Uterus (tissue), 2 donors: ENCODE measurements around the gene NEURL1.

Experiments used
- POLR2A ChIP-seq, 2 donors: fragments of 450-650 bp; IDR thresholded peaks; one replicate each; pipeline ENCODE4 v1.6.1; 2016; ENCODE audit warnings: antibody characterized with exemption in 2 of 2, mild to moderate bottlenecking in 1 of 2, moderate library complexity in 1 of 2
- TF ChIP-seq, protein P1 (sequence below), 4 experiments: fragments of 200-600 bp in 2 of 4; fragments of 450-650 bp in 2 of 4; sonication (generic) in 2 of 4; IDR thresholded peaks; one replicate each; pipeline ENCODE4 v1.5.1; 2016 to 2019; ENCODE audit warnings: antibody characterized with exemption in 4 of 4, mild to moderate bottlenecking in 2 of 4, moderate library complexity in 1 of 4

GRCh38 chr10:103469201-103469600, 24.3 kb upstream of the NEURL1 start:
- TF ChIP-seq, protein P1, sequence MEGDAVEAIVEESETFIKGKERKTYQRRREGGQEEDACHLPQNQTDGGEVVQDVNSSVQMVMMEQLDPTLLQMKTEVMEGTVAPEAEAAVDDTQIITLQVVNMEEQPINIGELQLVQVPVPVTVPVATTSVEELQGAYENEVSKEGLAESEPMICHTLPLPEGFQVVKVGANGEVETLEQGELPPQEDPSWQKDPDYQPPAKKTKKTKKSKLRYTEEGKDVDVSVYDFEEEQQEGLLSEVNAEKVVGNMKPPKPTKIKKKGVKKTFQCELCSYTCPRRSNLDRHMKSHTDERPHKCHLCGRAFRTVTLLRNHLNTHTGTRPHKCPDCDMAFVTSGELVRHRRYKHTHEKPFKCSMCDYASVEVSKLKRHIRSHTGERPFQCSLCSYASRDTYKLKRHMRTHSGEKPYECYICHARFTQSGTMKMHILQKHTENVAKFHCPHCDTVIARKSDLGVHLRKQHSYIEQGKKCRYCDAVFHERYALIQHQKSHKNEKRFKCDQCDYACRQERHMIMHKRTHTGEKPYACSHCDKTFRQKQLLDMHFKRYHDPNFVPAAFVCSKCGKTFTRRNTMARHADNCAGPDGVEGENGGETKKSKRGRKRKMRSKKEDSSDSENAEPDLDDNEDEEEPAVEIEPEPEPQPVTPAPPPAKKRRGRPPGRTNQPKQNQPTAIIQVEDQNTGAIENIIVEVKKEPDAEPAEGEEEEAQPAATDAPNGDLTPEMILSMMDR (IDR thresholded peaks at IDR 0.05): no peak
- TF ChIP-seq POLR2A (IDR thresholded peaks at IDR 0.05): no peak
